Measurements from ENCODE around the gene SERPINA6.
A peak's percentile ranks its signal among the peaks of the same experiment; 100 is the strongest.
"Not testable (repeated sequence)": the region's sequence is repeated elsewhere in the genome, so short reads cannot be mapped to it uniquely, and the experiment has no call there.

SERPINA6 gene

GRCh38 chr14:94354638-94355185, 31.6 kb upstream of the SERPINA6 start:
- DNase-seq = no peak

- DNase-seq = not testable (repeated sequence)
These were observed 31.1 kb upstream of the SERPINA6 start for GRCh38 chr14:94354190-94354589.

- DNase-seq = no peak
These were observed 26.1 kb upstream of the SERPINA6 start for GRCh38 chr14:94349276-94349675.

DNA sequence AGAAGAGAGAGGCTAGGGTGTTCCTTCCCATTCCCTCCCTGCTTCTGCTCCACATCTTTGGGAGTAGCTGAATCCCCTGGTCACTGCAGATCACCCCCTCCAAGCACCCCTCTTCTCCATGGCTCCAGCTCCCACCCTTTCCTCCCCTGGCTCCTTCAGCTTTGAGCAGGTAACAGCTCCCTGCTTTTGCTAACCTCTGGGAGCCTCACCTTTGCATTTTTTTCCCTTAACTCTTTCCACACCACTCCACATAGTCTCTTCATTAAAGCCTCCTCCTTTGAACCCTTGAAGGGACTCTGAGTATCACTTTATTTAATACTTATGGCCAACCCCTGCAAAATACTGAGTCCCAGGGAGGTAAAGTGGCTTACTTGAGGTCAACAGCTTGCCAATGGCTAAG, 25.7 kb upstream of the SERPINA6 start:
- no peak for DNase-seq

DNA sequence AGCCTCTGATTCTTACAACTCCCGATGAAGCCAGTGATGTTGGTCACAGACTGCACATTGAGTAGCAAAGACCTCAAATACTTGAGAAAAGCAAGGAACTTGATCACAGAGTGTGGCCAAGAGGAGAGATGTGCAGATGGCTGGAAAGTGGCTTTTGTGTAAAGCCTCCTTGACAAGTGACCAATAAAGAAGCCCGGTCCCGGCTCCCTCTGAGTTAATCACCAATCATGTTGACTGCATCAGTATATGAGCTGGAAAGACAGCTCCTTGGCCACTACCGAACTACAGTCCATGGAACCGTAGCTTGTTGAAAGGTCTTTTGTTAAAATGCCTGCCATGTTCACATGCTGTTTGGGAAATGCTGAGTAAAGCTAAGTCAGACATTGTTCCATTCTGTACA, 23.7 kb upstream of the SERPINA6 start:
- no peak for DNase-seq

DNA sequence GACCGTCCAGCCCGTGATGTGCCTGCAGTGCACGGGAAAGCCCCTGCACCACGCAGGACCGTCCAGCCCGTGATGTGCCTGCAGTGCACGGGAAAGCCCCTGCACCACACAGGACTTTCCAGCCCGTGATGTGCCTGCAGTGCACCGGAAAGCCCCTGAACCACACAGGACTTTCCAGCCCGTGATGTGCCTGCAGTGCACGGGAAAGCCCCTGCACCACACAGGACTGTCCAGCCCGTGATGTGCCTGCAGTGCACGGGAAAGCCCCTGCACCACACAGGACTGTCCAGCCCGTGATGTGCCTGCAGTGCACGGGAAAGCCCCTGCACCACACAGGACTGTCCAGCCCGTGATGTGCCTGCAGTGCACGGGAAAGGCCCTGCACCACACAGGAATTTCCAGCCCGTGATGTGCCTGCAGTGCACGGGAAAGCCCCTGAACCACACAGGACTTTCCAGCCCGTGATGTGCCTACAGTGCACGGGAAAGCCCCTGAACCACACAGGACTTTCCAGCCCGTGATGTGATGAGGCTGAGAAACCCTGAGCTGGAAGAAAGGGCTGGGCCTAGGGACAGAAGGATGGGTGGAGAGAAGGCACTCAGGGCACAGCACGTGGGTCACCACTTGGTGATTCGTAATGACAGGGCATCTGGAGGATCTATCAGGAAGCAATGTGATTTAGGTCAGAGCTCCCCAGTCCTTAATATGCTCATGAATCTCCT, 23.1 kb upstream of the SERPINA6 start:
- peak; percentile 92 to 94 (median 92) for DNase-seq

DNA sequence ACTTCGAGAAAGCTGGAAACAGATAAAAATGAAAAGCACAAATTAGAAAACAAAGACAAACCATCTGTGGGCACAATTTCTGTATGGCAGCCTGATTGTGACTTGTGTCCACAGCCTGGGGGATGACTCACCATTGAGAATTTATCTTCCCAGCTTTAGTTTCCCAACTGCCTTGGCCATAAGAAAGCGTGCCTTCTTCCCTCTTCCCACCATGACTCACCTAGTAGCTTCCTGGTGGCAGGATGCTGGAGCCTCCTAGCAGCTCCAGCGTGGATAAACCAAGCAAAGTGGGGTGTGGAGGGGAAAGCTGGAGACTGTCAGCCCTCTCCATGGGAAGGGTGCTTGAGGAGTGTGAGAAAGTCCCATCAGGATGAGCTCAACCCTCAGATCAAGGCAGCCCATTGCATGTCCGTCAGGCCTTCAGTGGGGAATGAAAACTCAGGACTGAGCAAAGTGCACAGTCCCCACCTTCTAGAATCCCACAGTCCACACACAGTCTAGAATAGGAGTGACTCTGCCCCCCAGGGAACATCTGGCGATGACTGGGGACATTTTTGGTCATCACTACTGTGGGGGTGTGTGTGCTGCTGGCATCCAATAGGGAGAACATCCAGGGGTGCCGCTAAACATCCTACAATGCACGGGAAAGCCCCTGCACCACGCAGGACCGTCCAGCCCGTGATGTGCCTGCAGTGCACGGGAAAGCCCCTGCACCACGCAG, 22.4 kb upstream of the SERPINA6 start:
- peak; percentile 77 to 82 (median 80) for DNase-seq

DNA sequence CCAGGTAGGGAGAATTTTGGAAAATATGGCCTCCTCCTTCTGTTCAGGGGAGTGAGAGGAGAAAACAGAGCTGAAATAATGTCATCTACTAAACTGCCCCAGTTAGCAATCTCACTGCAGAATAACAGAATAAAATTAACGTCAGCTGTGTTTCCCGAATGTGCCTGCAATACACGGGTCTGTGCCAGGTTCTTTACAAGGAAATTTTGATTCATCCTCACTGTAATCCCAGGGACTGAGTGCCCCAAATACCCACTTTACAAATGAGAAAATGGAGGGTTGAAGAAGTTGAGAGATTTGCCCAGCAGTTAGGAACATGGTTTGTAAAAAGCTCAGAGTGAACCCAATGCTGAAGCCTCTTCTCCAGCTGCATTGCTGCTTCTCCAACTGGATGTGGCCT, 21.3 kb upstream of the SERPINA6 start:
- DNase-seq = no peak

- DNase-seq = peak in 1 of 3 donors; percentile 29
These were observed 20.3 kb upstream of the SERPINA6 start for GRCh38 chr14:94343238-94344005.

- peak; percentile 83 to 91 (median 84) for DNase-seq
These were observed 19.3 kb upstream of the SERPINA6 start for GRCh38 chr14:94342334-94342934.

- DNase-seq = peak; percentile 65 to 74 (median 67)
These were observed 18.7 kb upstream of the SERPINA6 start for GRCh38 chr14:94341656-94342333.

- no peak for DNase-seq
These were observed 17.4 kb upstream of the SERPINA6 start for GRCh38 chr14:94340533-94340932.

GRCh38 chr14:94338023-94338422, 14.9 kb upstream of the SERPINA6 start:
- peak; percentile 29 to 55 (median 40) for DNase-seq

GRCh38 chr14:94337274-94337673, 14.1 kb upstream of the SERPINA6 start:
- DNase-seq = peak; percentile 50 to 67 (median 57)

DNA sequence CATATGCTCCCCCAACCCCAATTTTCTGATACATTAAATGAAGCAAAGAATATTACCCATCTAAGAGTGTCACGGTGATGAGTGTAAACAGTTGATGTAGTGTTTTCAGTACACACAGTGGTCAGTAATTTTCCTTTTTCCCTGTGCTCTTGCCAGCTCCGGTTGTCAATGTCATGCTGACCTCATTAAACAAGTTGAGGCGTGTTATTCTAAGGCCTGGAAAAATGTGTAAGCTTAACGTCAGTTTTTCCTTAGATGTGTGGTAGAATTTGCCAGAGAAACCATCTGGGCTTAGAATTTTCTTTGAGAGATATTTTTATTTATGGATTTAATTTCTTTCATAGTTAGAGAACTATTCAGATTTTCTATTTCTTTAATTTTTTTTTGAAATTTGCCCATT, 11.7 kb upstream of the SERPINA6 start:
- DNase-seq = no peak

DNA sequence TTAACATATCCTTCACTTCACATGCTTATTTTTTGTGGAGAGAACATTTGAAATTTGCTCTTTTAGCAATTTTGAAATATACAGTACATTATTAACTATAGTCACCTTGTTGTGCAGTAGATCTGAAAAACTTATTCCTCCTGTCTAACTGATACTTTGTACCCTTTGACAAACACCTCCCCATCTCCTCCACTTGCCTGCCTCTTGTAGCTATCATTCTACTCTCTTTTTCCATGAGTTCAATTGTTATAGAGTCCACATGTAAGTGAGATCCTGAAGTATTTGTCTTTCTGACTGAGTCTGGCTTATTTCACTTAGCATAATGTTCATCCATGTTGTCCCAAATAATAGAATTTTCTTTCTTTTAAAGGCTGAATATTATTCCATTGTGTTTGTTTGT, 9.5 kb upstream of the SERPINA6 start:
- DNase-seq = no peak

DNA sequence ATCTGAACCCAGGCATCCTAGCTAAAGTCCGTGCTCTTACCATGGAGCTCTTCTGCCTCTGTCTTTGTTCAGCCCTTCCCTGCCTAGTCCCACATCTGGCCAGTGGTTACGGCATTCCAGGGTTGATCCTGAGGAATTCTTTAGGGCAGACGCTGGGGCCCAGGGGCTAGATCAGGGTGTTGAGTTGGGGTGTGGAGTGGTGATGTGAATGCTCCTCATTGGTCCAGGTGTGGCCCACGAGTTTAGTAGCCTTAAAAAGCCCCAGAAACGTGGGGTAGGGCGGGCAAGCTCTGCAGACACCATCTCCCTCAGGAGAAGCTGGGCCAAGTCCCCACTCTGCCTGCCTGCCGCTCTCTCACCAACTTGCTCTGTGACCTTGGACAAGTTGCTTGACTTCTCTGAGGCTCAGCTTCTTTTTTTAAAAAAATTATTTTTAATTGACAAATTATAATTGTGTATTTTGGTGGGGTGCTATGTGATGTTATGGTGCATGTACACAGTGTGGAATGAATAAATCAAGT, 9.0 kb upstream of the SERPINA6 start:
- no peak for DNase-seq

- DNase-seq = no peak
These were observed 8.3 kb upstream of the SERPINA6 start for GRCh38 chr14:94331462-94331861.

DNA sequence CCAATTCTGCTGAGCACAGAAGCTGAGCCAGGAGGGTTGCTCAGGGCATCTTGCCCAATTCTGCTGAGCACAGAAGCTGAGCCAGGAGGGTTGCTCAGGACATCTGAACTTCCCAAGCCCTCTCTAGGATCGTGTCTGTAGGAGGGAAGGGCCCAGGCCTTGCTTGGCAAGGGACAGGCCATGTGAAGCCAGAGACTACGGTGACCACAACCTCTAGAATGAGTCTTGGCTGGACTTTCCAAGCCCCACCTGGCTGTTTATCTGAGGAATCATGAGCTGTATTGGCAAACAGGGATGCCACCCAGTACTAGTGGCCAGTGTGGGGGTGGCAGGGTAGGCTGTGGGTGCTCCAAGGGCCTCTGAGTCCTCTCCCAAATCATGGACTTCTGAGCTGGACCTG, 7.7 kb upstream of the SERPINA6 start:
- peak; percentile 22 to 30 (median 22) for DNase-seq

GRCh38 chr14:94330432-94330831, 7.3 kb upstream of the SERPINA6 start:
- no peak for DNase-seq

- no peak for DNase-seq
These were observed 6.7 kb upstream of the SERPINA6 start for GRCh38 chr14:94329857-94330256.

DNA sequence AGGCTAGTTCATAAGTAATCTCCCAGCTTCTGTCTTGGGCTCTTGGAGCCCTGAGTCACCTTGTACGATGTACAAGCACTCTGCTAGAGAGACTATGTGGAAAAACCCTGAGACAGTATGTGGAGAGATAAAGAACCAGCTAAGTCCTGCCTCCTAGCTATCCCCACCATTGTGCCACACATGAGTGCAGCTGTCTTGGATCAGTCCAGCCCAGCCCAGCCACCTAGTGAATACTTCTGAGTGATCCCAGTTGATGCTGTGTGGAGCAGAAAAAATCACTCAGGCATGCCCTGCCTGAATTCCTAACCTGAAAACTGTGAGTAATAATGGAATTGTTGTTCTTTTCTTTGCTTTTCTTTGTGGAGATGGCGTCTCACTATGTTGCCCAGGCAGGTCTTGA, 5.1 kb upstream of the SERPINA6 start:
- peak in 1 of 3 donors; percentile 40 for DNase-seq

Measured in suppressor macrophage treated with lipopolysaccharide for 1 hour (primary cell).